Measurements from ENCODE around the gene MAPK1IP1L. TPM values are rescaled to one million over a fixed set of nuclear protein-coding genes. Genes with fewer than 3 reads are reported as not detected.

MAPK1IP1L gene
- total RNA-seq, 2 experiments from 2014 or later: 24.6 to 94.8 TPM

GRCh38 chr14:55054098-55054497 is 2.7 kb downstream of the MAPK1IP1L start:
- Histone ChIP-seq H2AFZ (ENCODE audit: low read length) (no peak overlapping the region), H3K4me1 (ENCODE audit: insufficient read depth, low read length, poor library complexity, severe bottlenecking) (peaks cover 20% of the 10 kb centered on the region), H3K4me3 (ENCODE audit: low read depth, low read length, poor library complexity, severe bottlenecking) (no peak overlapping the region), H3K36me3 (ENCODE audit: insufficient read depth, low read length) (peaks cover 64% of the 10 kb centered on the region), H3K9me3 (ENCODE audit: low read length) (no peaks in the 10 kb centered on the region), H3K4me2 (ENCODE audit: low read length) (peak overlapping the region; percentile 19; the same call in 1 of the 2 replicates), H3K9me2 (ENCODE audit: insufficient read depth, low read length) (no peaks in the 10 kb centered on the region), H3K27ac (ENCODE audit: low read depth, low read length, poor library complexity, severe bottlenecking) (no peak overlapping the region), H3K79me2 (ENCODE audit: insufficient read depth, low read depth, low read length) (peaks cover 76% of the 10 kb centered on the region), H4K20me1 (ENCODE audit: insufficient read depth, low read length) (peaks cover 32% of the 10 kb centered on the region)
- TF ChIP-seq EZH2phosphoT487 (IDR thresholded peaks at IDR 0.05; ENCODE audit: borderline replicate concordance, low read depth, low read length) (no peak), CTCF (conservative IDR thresholded peaks at IDR 0.05; ENCODE audit: low read length) (no peak)
- no TSS peak for BruUV-seq (replicated peaks)
- ChIA-PET POLR2A (interaction anchor here (0.6 to 1.4 kb wide), 4 partner anchors 12 to 265 kb away, joined by 3 to 5 read pairs (median 4); no protein-coding TSS in a partner anchor), CTCF (ENCODE audit: unreplicated experiment) (no interaction called here)
- intact Hi-C loops (cut with micrococcal nuclease; ENCODE audit: unreplicated experiment): loop anchor here (10.0 kb wide), 1 partner anchor 221 kb away; the partner anchor contains the start of gene FBXO34
- no peak for DNase-seq (ENCODE audit: low spot score)

- peaks cover 94% of the 10 kb centered on the region for H3K79me2 ChIP-seq (ENCODE audit: insufficient read depth, low read depth, low read length)
- no TSS peak for BruUV-seq (replicated peaks)
Measured at GRCh38 chr14:55057919-55058318, 6.5 kb downstream of the MAPK1IP1L start.

More at GRCh38 chr14:55057919-55058318, 6.5 kb downstream of the MAPK1IP1L start:
- Histone ChIP-seq H3K4me2 (ENCODE audit: low read length) (no peak overlapping the region), H3K9me2 (ENCODE audit: insufficient read depth, low read length) (no peaks in the 10 kb centered on the region), H2AFZ (ENCODE audit: low read length) (no peak overlapping the region), H3K4me3 (ENCODE audit: low read depth, low read length, poor library complexity, severe bottlenecking) (no peak overlapping the region), H3K27ac (ENCODE audit: low read depth, low read length, poor library complexity, severe bottlenecking) (no peak overlapping the region), H4K20me1 (ENCODE audit: insufficient read depth, low read length) (peaks cover 28% of the 10 kb centered on the region), H3K4me1 (ENCODE audit: insufficient read depth, low read length, poor library complexity, severe bottlenecking) (peaks cover 10% of the 10 kb centered on the region), H3K36me3 (ENCODE audit: insufficient read depth, low read length) (peaks cover 97% of the 10 kb centered on the region), H3K9me3 (ENCODE audit: low read length) (no peaks in the 10 kb centered on the region)
- ChIA-PET CTCF (ENCODE audit: unreplicated experiment) (no interaction called here), POLR2A (interaction anchor here (1.1 kb wide), 1 partner anchor 31 kb away, joined by 5 read pairs; the partner anchor contains the start of genes SOCS4 and WDHD1)
- TF ChIP-seq CTCF (conservative IDR thresholded peaks at IDR 0.05; ENCODE audit: low read length) (no peak), EZH2phosphoT487 (IDR thresholded peaks at IDR 0.05; ENCODE audit: borderline replicate concordance, low read depth, low read length) (no peak)
- intact Hi-C loops (cut with micrococcal nuclease; ENCODE audit: unreplicated experiment): loop anchor here (10.0 kb wide), 1 partner anchor 217 kb away; the partner anchor contains the start of gene FBXO34
- no peak for DNase-seq (ENCODE audit: low spot score)
